ENCODE results near the gene POR. TPM values are rescaled to one million over a fixed set of nuclear protein-coding genes. Genes with fewer than 3 reads are reported as not detected.

Gene POR
- polyA plus RNA-seq, 1 donor: 40.5 TPM

GRCh38 chr7:75979759-75980429, 64.9 kb downstream of the POR start:
- no peak for DNase-seq

- DNase-seq: no peak
Measured at GRCh38 chr7:75980430-75981202, 65.7 kb downstream of the POR start.

- DNase-seq: no peak
Measured at GRCh38 chr7:75981203-75981452, 66.2 kb downstream of the POR start.

- no peak for DNase-seq
Measured at GRCh38 chr7:75981453-75982305, 66.7 kb downstream of the POR start.

GRCh38 chr7:75982306-75983064, 67.5 kb downstream of the POR start:
- no peak for DNase-seq

- no peak for DNase-seq
Measured at GRCh38 chr7:75983471-75984129, 68.6 kb downstream of the POR start.

- no peak for DNase-seq
Measured at GRCh38 chr7:75984130-75985008, 69.4 kb downstream of the POR start.

GRCh38 chr7:75985009-75985517, 70.1 kb downstream of the POR start:
- no peak for DNase-seq

GRCh38 chr7:75985518-75986146, 70.7 kb downstream of the POR start:
- DNase-seq: no peak

- DNase-seq: no peak
Measured at GRCh38 chr7:75986147-75986781, 71.3 kb downstream of the POR start.

GRCh38 chr7:75987026-75987804, 72.3 kb downstream of the POR start:
- no peak for DNase-seq

- DNase-seq: no peak
Measured at GRCh38 chr7:75987805-75988567, 73.0 kb downstream of the POR start.

GRCh38 chr7:75988568-75989499, 73.9 kb downstream of the POR start:
- no peak for DNase-seq

GRCh38 chr7:75989500-75990388, 74.8 kb downstream of the POR start:
- no peak for DNase-seq

GRCh38 chr7:75991531-75992082, 76.7 kb downstream of the POR start:
- no peak for DNase-seq
